ENCODE data around the gene SHPK.

The SHPK gene

DNA sequence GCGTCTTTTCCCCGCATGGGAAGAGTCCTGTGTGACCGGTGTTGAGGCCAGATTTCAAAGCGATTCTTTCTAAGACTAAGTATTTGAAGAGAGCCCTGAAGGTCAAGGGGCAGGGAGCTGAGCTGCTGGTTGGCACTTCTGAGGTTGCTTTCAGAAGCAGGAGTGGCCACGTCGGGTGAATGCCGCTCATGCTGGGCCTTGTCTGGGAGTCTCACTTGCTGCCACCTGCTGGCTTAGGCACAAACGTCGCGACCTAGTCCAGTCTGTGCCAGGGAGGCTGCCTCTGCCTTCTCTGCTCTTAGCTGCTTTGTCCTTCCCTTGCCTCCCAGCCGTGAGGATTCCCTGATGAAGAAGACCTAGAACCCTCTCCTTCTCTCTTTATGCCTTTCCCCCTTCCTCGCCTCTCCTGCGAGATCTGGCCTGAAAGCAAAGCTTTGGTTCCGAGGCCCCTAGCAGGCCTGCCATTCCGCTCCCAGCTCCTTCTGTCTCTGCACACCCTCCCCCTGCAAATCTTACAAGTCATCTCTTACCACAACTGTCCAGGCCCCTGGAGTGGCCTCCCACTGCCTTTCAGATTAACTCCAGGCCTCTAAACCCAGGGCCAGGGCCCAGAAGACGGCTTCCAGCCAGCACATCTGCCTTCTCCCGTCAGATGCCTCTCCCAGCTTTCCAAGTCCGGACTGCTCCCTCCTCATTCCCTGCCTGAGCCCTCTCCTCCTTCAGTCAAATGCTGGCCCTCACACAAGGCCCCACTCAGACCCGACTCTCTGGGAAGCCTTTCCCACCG is 11.9 kb upstream of the SHPK start:
- TF ChIP-seq, protein P1, sequence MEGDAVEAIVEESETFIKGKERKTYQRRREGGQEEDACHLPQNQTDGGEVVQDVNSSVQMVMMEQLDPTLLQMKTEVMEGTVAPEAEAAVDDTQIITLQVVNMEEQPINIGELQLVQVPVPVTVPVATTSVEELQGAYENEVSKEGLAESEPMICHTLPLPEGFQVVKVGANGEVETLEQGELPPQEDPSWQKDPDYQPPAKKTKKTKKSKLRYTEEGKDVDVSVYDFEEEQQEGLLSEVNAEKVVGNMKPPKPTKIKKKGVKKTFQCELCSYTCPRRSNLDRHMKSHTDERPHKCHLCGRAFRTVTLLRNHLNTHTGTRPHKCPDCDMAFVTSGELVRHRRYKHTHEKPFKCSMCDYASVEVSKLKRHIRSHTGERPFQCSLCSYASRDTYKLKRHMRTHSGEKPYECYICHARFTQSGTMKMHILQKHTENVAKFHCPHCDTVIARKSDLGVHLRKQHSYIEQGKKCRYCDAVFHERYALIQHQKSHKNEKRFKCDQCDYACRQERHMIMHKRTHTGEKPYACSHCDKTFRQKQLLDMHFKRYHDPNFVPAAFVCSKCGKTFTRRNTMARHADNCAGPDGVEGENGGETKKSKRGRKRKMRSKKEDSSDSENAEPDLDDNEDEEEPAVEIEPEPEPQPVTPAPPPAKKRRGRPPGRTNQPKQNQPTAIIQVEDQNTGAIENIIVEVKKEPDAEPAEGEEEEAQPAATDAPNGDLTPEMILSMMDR (conservative IDR thresholded peaks at IDR 0.05), result no peak; the same call in 1 of the 2 replicates
- no peak for TF ChIP-seq ZFX (IDR thresholded peaks at IDR 0.05)
- H3K27ac ChIP-seq, result no peak overlapping the region

DNA sequence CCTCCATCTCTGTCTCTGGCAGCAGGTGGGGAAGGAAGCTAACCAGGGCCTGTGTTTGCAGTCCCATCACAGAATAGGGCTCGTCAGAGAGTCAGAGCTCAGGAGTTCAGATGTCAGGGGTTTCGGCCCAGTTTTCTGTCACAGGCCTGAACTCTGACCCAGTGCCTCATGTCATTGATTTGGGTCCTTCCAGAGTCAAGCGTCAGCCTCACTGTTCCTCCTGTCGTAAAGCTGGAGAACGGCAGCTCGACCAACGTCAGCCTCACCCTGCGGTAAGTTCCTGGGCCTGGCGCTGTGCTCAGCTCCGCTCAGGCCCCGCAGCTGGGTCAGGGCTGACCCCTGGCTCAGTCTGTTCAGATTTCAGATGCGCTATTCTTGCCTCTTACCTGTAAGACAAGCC is 11.2 kb upstream of the SHPK start:
- no peak overlapping the region for H3K27ac ChIP-seq
- TF ChIP-seq ZFX (IDR thresholded peaks at IDR 0.05), result no peak
- TF ChIP-seq, protein P1 (conservative IDR thresholded peaks at IDR 0.05), result no peak

DNA sequence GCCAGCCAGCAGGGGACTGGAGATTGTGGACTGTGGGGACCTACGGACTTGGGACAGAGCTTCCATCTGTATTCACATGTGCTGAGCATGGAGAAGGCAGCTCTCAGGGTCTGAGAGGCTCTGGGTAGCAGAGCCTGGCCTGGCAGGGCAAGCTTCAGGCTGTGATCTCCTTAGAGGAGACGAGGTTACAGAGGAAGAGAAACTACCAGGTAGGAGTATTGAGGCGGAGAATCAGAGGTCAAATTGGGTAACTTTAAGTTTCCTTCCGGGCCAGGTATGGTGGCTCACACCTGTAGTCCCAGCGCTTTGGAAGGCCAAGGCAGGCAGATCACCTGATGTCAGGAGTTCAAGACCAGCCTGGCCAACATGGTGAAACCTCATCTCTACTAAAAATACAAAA is 9.3 kb upstream of the SHPK start:
- TF ChIP-seq ZFX (IDR thresholded peaks at IDR 0.05), result no peak
- TF ChIP-seq, protein P1 (conservative IDR thresholded peaks at IDR 0.05), result no peak
- no peak overlapping the region for H3K27ac ChIP-seq

DNA sequence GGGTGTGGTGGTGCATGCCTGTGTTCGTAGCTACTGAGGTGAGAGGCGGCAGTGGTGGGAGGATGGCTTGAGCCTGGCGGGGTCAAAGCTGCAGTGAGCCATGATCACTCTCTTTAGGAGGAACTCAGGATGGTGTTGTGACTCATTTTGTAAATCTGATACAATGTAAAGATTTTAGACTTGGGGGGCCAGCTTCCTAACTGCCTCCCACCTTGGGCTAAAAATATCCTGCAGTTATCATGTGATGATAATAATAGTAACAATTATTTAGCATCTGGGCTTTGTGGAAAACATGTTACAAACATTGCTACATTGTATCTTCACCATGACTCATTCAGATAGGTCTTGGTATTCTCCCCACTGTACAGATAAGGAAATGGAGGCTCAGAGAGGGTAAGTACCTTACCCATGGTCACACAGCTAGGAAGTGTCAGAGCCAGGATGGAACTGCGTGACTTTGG is 7.9 kb upstream of the SHPK start:
- TF ChIP-seq ZFX (IDR thresholded peaks at IDR 0.05), result no peak
- TF ChIP-seq, protein P1 (conservative IDR thresholded peaks at IDR 0.05), result no peak
- H3K27ac ChIP-seq, result no peak overlapping the region

DNA sequence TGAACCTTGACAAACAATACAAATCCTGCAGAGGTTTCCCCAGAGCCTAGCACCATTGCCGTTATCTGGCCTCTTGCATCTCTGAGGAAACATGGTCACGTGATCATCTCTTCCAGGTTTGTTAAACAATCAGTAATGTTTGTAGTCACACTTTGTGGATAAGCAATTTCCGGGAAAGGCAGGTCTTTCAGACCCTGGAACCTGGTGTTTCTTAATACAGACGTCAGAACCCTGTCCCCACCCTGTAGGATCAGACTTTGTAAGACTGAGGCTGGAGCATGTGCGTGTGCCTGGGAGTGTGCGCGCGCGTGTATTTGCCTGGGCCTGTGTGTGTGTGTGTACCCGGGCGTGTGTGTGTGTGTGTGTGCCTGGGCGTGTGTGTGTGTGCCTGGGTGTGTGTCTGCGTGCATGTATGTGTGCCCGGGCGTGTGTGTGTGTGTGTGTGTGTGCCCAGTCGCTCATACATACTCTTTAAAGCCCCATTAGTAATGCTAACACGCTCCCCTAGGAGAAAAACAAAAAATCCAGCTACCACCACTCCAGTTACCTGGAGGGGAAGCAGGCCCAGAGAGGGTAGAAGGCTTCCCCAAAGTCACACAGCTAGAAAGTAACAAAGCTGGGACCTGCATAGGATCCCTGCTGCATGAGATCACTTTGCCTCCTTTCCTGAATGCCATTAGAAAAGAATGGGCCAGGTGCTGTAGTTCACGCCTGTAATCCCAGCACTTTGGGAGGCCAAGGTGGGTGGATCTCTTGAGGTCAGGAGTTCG is 5.9 kb upstream of the SHPK start:
- TF ChIP-seq ZFX (IDR thresholded peaks at IDR 0.05), result no peak
- TF ChIP-seq, protein P1 (conservative IDR thresholded peaks at IDR 0.05), result no peak
- peak overlapping the region; percentile 46 for H3K27ac ChIP-seq

DNA sequence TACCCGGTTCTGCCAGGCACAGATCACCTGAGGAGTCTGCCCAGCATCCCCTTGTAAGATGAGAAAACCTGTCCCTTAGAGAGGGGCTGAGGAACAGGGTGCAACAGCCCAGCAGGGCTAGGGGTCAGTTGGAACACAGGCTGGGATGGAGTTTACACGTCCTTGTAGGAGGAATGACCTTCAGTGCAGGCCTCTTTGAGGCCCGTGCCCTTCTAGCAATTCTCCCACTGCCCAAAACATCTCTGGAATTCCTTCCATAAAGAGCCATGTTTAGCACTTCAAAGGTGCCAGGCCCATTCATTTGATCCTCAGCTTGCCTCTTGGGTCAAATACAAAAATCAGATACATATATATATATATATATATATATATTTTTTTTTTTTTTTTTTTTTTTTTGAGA is 5.0 kb upstream of the SHPK start:
- no peak overlapping the region for H3K27ac ChIP-seq
- no peak for TF ChIP-seq ZFX (IDR thresholded peaks at IDR 0.05)
- TF ChIP-seq, protein P1 (conservative IDR thresholded peaks at IDR 0.05), result no peak

DNA sequence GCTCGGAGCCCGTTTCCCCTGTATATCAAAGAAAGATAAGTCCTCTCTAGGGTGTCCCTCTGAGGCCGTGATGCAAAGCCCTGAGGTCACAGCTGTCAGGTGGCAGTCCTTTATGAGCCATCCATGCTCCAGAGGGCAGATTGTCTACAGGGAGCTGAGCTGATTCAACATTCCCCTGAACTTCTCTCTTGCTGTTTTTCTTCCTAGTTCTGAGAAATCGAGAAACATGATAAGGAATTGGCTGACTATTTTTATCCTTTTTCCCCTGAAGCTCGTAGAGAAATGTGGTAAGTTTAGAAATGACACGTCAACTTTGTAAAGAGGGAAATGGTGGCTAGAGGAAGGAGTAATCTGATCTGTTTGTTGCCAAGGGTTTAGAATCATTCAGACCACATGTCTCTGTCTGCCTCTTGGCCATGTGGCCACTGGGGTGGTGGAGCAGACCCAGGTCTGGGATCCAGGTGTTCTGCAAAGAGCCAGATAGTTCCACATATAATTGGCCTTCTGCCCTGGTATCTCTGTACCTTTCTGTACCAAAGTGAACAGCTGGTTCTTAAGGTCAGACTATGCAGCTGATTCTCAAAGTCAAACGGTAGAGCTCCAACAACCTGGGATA is 4.0 kb upstream of the SHPK start:
- TF ChIP-seq, protein P1 (conservative IDR thresholded peaks at IDR 0.05), result no peak
- TF ChIP-seq ZFX (IDR thresholded peaks at IDR 0.05), result no peak
- H3K27ac ChIP-seq, result no peak overlapping the region

All from C4-2B (cell line).